Inferior parietal cortex (tissue), 1 donor: ENCODE measurements around the gene NUDCD2.
"Not testable (repeated sequence)": the region's sequence is repeated elsewhere in the genome, so short reads cannot be mapped to it uniquely, and the experiment has no call there.

Experiments used
- DNase-seq: peaks from one replicate; pipeline ENCODE4 v3.0.0-alpha.2; 2016; ENCODE audit errors: extremely low spot score

The NUDCD2 gene

GRCh38 chr5:163426128-163426527 lies 33.8 kb downstream of the NUDCD2 start:
- not testable (repeated sequence) for DNase-seq

DNA sequence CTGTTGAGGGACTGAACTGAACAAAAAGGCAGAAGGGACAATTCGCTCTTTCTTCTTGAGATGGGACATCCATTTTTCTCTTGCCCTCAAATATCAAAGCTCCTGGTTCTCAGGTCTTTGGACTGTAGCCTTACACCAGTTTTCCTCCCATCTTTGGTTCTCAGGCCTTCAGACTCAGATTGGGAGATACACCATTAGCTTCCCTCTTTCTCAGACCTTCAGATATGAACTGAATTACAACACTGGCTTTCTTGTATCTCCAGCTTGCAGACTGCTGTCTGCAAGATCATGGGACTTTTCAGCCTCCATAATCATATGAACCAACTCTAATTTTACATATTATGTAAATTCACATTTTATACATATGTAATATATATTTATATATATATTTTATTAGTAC lies 35.1 kb downstream of the NUDCD2 start:
- no peak for DNase-seq

DNA sequence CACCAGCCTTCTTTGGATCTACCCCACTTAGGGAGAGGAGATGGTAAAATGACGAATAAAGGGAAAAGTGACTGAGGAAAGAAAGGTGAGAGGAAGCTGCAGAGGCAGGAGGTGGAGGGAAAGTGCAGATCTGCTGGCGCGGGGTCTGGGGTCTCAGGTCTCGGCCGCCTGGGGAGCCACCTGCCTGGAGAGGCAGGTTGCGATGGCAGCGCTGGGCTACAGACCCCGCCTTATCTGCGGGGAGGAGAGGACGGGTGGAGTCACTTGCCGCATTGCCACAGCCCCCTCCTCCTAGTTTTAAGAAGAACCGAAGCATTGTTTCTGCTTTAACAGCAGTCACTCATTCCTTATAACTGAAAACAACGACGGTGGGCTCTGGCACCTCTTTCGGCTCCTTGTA lies 44.2 kb downstream of the NUDCD2 start:
- DNase-seq: not testable (repeated sequence)

- DNase-seq: no peak
These were observed 49.4 kb downstream of the NUDCD2 start for GRCh38 chr5:163410505-163410904.

GRCh38 chr5:163409384-163409783 lies 50.5 kb downstream of the NUDCD2 start:
- no peak for DNase-seq

- DNase-seq: peak; percentile 92
These were observed 51.5 kb downstream of the NUDCD2 start for GRCh38 chr5:163408311-163408923.

- no peak for DNase-seq
These were observed 52.8 kb downstream of the NUDCD2 start for GRCh38 chr5:163407034-163407655.

- no peak for DNase-seq
These were observed 55.3 kb downstream of the NUDCD2 start for GRCh38 chr5:163404364-163405173.

DNA sequence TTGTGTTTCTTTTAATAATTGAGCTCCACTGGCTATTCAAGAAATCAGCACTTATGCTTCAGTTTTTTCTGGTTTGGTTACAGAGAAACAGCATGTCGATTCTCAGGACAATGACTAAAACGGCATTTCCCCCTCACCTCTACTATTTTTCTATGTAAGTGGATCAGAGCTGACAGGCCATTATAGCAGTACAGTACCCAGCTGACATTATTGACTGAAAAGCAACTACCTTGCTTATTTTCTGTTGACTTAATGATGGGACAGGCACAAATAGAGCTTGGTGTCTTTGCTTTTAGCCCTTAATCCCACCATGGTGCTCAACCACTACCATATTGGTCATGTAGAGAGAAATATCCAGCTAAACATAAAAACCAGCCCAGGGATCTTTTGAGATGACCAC lies 57.9 kb downstream of the NUDCD2 start:
- DNase-seq: no peak

DNA sequence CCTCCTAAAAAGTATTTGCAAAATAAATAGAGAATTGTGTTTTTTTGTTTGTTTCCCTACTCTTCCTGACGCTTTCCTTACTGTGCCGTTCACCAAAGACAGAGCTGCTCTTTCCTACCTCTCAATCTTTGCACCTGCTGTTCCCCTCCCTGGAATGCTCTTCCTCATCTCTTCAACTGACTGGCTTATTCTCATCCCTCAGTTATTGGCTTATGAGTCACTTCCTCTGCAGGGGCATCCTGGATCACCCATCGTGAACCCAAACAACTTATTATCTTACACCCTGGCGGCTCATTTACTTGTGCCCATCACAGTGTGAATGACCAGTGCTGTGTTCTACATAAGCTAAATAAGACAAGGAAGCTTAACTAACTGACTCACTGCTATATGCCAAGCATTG lies 58.6 kb downstream of the NUDCD2 start:
- no peak for DNase-seq

DNA sequence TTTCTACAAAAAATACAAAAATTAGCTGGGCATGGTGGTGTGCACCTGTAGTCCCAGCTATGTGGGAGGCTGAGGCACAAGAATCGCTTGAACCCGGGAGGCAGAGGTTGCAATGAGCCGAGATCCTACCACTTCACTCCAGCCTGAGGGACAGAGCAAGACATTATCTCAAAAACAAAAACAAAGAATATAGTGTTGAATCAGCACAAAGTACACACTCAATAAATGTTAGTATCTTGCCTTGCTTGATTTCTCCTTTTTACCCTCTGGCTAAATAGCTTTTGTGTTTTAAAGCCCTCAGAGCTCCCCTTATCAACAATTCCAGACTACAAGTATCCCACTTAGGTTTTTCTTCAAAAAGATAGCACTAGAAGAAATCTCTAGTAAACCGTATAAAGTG lies 60.0 kb downstream of the NUDCD2 start:
- DNase-seq: no peak

DNA sequence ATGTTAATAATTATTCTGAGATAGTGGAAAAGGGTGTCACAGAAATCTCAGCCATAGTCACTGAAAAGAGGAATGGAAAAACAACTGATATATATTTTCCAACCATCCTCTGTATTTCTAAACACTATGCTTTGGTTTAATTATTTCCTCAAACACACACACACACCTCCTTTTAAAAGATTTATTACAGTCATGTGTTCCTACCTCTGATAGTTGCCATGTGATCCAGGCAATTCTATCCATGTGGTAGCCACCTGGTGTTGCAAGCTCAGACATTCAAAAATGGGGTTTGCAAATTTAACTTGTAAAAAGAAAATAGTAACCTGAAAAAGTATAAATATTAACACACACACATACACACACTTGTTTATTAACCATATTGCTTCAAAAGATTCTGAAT lies 62.5 kb downstream of the NUDCD2 start:
- DNase-seq: no peak

DNA sequence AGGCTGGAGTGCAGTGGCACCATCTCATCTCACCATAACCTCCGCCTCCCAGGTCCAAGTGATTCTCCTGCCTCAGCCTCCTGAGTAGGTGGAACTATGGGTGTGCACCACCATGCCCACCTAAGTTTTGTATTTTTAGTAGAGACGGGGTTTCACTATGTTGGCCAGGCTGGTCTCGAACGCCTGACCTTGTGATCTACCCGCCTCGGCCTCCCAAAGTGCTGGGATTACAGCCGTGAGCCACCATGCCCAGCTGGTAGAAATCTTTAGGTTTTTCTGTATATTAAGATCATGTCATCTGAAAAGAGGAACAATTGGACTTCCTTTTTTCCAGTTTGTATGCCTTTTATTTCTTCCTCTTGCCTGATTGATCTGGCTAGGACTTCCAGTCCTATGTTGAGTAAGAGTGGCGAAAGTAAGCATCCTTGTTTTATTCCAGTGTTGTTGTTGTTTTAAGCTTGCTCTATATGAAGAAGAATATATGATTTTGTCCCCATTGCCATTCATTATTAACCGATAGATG lies 63.0 kb downstream of the NUDCD2 start:
- not testable (repeated sequence) for DNase-seq
